Activated T-helper 1 cell treated with anti-CD3 and anti-CD28 coated beads, Interleukin-12 subunit alpha, Interleukin-12 subunit beta, Interleukin-2, Interleukin-4 antibody, amounts not matched to agents 30 ng/mL and 10 ng/mL and 1 ng/mL, durations not matched to agents 14 hours and 24 hours and 36 hours (primary cell): ENCODE results near the gene AK9. TPM values are rescaled to one million over a fixed set of nuclear protein-coding genes. Genes with fewer than 3 reads are reported as not detected.

Experiments
- DNase-seq: peaks from one replicate; pipeline ENCODE4 v3.0.0; 2021; ENCODE audit warnings: low spot score
- H3K27ac Mint-ChIP-seq: one replicate; pipeline ENCODE4 v1.8.0; 2021; ENCODE audit warnings: mild to moderate bottlenecking, mixed read lengths
- H3K27me3 Mint-ChIP-seq: one replicate; pipeline ENCODE4 v1.8.0; 2022; ENCODE audit warnings: mild to moderate bottlenecking, moderate library complexity, mixed read lengths; ENCODE audit not compliant: insufficient read depth
- H3K36me3 Mint-ChIP-seq: one replicate; pipeline ENCODE4 v1.8.0; 2021; ENCODE audit warnings: low read depth, mixed read lengths
- H3K4me1 Mint-ChIP-seq: one replicate; pipeline ENCODE4 v1.8.0; 2021; ENCODE audit warnings: low read depth, mixed read lengths
- H3K4me3 Mint-ChIP-seq: one replicate; pipeline ENCODE4 v1.8.0; 2021; ENCODE audit warnings: mild to moderate bottlenecking, moderate library complexity, mixed read lengths
- H3K9me3 Mint-ChIP-seq: one replicate; pipeline ENCODE4 v1.8.0; 2021; ENCODE audit warnings: mixed read lengths
- intact Hi-C: fragments of 100-400 bp; cut with micrococcal nuclease; formaldehyde crosslinking; loops from one replicate; pipeline ENCODE4 v1.15.1; 2024
- total RNA-seq: library from RNA; stranded (reverse); gene quantifications from 2 replicates; pipeline ENCODE4 v1.2.3, GENCODE V29; 2022

AK9 gene
- total RNA-seq, 1 donor from 2014 or later: 2.8 TPM

DNA sequence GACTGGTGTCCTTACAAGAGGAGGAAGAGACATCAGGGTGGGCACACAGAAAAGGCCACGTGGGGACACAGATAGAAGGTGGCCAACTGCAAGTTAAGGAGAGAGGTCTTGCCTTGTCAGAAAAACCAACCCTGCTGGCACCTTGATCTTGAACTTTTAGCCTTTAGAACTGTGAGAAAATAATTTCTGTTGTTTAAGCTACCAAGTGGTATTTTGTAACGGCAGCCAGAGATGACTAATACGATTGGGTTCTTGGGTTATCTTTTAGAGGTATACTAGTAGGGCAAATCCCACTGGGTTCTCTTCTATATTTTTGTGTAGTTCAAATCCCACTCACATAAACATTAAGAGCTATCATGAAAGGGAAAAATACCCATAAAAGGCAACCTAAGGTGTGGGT, 176.1 kb downstream of the AK9 start:
- H3K4me3 Mint-ChIP-seq: peak overlapping the region; percentile 13
- intact Hi-C loops: loop anchor here (5.0 kb wide), 1 partner anchor 33 kb away; the partner anchor contains the start of gene ZBTB24
- H3K9me3 Mint-ChIP-seq: no peaks in the 10 kb centered on the region
- DNase-seq: no peak
- peaks cover 1% of the 10 kb centered on the region for H3K36me3 Mint-ChIP-seq
- H3K27me3 Mint-ChIP-seq: peaks cover 2% of the 10 kb centered on the region
- H3K4me1 Mint-ChIP-seq: peaks cover 26% of the 10 kb centered on the region
- peak overlapping the region; percentile 46 for H3K27ac Mint-ChIP-seq

DNA sequence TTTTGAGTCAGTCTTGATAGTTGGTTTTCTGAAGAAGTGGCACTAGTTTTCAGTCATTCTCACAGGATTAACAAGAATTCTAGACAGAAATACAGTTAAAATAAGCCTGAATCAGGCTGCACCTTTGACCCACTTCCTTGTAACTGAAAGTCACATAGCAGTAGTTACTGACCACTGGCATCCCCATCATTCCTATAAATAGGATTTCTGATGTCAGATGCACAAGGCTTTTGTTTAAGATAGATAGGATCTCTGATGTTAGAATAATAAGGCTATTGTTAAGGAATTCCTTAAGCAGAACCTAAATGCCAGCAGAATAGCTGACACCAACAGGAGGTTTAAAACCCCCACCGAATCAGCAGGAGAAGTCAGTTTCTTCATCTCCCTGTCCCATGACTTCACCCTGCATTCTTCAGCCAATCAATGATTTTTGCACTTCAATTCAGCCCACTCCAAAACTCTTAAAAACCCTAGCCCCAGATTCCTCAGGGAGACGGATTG, 177.4 kb downstream of the AK9 start:
- intact Hi-C loops: no loop called here
- Mint-ChIP-seq H3K4me3 (no peak overlapping the region), H3K27ac (no peak overlapping the region), H3K9me3 (no peaks in the 10 kb centered on the region), H3K36me3 (peaks cover 1% of the 10 kb centered on the region), H3K27me3 (peaks cover 2% of the 10 kb centered on the region), H3K4me1 (peaks cover 26% of the 10 kb centered on the region)
- no peak for DNase-seq

DNA sequence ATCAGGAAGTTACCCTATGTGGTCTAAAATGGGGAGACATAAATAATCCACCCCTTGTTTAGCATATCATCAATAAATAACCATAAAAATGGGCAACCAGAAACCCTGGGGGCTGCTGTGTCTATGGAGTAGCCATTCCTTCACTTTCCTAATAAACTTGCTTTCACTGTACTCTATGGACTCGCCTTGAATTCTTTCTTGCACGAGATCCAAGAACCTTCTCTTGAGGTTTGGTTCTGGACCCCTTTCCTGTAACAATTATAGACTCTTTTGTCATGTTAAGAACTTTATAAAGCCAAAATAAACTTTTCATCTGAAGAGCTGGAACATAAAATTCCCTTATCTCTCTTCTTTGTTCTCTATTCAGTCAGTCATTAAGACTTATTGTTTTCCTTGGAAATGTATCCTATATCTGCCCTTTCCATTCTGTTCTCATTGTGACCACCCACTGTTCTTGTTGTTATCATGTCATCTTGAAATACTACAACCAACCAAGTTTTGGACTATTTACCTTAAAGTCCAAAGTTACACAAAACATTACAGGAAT, 178.7 kb downstream of the AK9 start:
- H3K36me3 Mint-ChIP-seq: peaks cover 1% of the 10 kb centered on the region
- H3K27ac Mint-ChIP-seq: no peak overlapping the region
- DNase-seq: no peak
- no peaks in the 10 kb centered on the region for H3K9me3 Mint-ChIP-seq
- peaks cover 2% of the 10 kb centered on the region for H3K27me3 Mint-ChIP-seq
- intact Hi-C loops: no loop called here
- H3K4me1 Mint-ChIP-seq: peaks cover 26% of the 10 kb centered on the region
- no peak overlapping the region for H3K4me3 Mint-ChIP-seq

DNA sequence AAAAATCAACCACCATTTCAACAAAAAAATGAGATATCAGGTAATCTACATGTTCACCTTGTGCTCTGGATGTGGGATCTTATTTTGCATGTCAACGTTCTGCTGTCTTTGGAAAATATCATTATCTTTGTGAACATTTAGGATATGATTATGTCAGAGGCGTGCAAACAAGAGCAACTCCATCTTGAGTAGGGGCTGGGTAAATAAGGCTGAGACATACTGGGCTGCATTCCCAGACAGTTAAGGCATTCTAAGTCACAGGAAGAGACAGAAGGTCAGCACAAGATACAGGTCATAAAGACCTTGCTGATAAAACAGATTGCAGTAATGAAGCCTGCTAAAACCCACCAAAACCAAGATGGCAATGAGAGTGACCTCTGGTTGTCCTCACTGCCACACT, 179.2 kb downstream of the AK9 start:
- DNase-seq: no peak
- intact Hi-C loops: no loop called here
- Mint-ChIP-seq H3K4me1 (peaks cover 23% of the 10 kb centered on the region), H3K4me3 (no peak overlapping the region), H3K9me3 (no peaks in the 10 kb centered on the region), H3K27me3 (peaks cover 3% of the 10 kb centered on the region), H3K27ac (no peak overlapping the region), H3K36me3 (peaks cover 1% of the 10 kb centered on the region)

DNA sequence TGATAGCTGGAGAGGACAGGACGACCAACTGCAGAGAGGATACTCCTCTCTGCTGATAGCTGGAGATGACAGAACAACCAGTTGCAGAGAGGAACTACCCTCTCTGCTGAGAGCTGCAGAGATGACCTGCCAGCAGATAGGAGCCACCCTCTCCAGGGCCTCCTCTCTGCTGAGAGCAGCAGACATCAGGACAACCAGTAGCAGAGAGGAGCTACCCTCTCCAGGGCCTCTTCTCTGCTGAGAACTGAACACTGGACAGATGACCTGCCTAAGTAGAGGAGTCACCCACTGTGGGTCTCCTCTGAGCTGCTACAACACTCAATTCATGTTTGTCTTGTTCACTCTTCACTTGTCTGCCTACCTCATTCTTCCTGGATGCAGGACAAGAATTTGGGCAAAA, 180.6 kb downstream of the AK9 start:
- no peak overlapping the region for H3K27ac Mint-ChIP-seq

DNA sequence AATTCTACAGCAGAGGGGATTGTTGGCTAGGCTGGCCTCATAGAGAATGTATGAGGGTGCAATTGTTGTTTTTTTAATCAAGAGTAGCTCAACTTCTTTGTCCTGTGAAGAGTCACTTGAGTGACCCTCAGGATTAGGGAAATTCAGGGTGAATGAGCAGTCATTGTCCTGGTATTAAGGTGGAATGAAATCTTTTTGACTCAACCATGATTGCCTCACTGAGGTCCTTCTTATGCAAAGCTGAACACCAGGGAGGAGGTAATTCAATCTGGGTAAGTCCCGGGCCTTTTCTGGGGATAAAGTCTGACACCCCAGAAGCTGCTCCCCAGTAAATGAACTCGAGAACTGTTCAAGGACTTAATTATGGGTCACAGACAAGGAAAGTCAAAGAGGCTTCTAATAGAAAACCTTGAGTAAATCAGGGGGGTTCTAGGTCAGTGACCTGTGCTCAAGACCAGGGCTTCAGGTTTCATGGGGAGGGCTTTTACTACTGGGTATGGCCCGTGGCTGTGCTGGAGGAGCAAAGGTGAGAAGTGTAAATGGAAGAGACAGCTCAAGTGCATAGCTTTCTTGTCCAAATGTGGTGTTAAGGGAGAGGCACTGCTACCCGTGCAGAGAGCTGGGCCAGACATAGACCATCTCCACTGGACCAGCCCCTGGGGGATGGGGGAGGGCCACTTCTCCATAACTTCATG, 182.7 kb downstream of the AK9 start:
- Mint-ChIP-seq H3K36me3 (no peaks in the 10 kb centered on the region), H3K4me3 (no peak overlapping the region), H3K4me1 (no peaks in the 10 kb centered on the region), H3K9me3 (no peaks in the 10 kb centered on the region), H3K27me3 (peaks cover 6% of the 10 kb centered on the region), H3K27ac (no peak overlapping the region)
- DNase-seq: no peak
- intact Hi-C loops: no loop called here

More for the DNA sequence above, 180.6 kb downstream of the AK9 start:
- Mint-ChIP-seq H3K4me1 (peaks cover 8% of the 10 kb centered on the region), H3K9me3 (no peaks in the 10 kb centered on the region), H3K27me3 (peaks cover 4% of the 10 kb centered on the region), H3K4me3 (no peak overlapping the region), H3K36me3 (peaks cover 1% of the 10 kb centered on the region)
- intact Hi-C loops: no loop called here
- DNase-seq: no peak

DNA sequence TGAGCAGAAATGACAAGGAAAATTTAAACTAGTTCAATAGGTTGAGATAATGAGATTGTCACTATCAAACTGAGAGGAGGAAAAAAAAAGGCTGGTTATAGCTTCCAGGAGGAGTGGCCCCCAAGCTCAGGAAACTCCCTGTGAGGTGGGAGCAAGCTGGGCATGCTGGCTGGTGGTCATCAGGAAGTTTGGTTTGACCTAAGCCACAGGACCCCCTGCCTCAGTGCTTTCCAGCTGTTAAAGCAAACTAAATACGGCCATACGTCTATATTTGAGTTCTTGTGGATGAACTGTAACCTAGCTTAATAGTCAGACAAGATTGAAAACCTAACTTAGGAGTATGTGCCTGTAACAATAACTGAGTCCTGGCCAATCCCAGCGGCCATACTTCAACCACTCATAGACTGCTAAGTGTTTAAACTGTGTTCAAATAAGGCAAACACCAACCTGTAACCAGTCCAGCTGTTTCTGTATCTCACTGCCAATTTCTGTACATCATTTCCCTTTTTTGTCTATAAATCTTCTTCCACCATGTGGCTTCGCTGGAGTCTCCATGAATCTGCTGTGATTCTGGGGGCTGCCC, 183.4 kb downstream of the AK9 start:
- Mint-ChIP-seq H3K4me1 (no peaks in the 10 kb centered on the region), H3K27ac (no peak overlapping the region), H3K4me3 (no peak overlapping the region), H3K36me3 (no peaks in the 10 kb centered on the region), H3K9me3 (no peaks in the 10 kb centered on the region), H3K27me3 (peaks cover 6% of the 10 kb centered on the region)
- intact Hi-C loops: no loop called here
- DNase-seq: no peak

DNA sequence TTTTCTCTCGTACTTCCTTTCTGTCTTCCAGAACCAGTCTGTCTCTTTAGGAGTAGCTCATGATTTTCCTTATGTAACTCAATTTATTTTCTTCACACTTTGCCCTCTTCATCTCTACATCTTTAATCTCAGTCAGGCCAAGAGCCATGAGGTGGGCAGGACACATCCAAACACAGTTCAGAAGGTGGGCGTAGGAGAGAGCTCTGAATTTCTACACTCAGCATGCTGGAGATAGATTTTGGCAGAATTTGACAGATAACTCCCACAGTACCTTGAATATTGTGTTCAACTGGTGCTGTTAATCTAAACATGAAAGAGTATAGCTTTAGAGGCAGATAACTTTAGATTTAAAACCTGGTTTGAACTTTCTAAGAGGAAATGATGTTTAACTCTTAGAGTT, 184.2 kb downstream of the AK9 start:
- DNase-seq: no peak
- Mint-ChIP-seq H3K4me3 (no peak overlapping the region), H3K27ac (no peak overlapping the region), H3K4me1 (no peaks in the 10 kb centered on the region), H3K27me3 (peaks cover 9% of the 10 kb centered on the region), H3K9me3 (no peaks in the 10 kb centered on the region), H3K36me3 (no peaks in the 10 kb centered on the region)
- intact Hi-C loops: no loop called here

DNA sequence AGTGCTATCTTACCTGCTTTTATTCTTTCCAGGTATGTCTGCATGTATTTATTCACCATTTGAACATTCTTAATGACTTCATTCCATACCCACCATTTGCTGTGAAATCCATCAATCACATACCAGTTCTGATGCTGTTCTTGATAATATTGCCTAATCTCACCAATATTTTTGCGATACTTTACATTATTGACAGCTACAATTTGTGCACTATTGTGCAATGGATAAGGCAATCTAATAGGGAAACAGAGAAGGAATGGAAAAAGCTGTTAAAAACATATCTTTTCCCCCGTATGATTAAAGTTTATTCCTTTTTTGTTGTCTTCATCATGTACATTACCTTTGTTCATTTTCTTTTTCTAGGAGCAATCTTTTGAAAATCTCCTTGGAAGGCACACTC, 184.7 kb downstream of the AK9 start:
- no peaks in the 10 kb centered on the region for H3K9me3 Mint-ChIP-seq
- H3K27ac Mint-ChIP-seq: no peak overlapping the region
- H3K4me1 Mint-ChIP-seq: no peaks in the 10 kb centered on the region
- no peak overlapping the region for H3K4me3 Mint-ChIP-seq
- DNase-seq: no peak
- no peaks in the 10 kb centered on the region for H3K36me3 Mint-ChIP-seq
- intact Hi-C loops: no loop called here
- H3K27me3 Mint-ChIP-seq: peaks cover 9% of the 10 kb centered on the region

DNA sequence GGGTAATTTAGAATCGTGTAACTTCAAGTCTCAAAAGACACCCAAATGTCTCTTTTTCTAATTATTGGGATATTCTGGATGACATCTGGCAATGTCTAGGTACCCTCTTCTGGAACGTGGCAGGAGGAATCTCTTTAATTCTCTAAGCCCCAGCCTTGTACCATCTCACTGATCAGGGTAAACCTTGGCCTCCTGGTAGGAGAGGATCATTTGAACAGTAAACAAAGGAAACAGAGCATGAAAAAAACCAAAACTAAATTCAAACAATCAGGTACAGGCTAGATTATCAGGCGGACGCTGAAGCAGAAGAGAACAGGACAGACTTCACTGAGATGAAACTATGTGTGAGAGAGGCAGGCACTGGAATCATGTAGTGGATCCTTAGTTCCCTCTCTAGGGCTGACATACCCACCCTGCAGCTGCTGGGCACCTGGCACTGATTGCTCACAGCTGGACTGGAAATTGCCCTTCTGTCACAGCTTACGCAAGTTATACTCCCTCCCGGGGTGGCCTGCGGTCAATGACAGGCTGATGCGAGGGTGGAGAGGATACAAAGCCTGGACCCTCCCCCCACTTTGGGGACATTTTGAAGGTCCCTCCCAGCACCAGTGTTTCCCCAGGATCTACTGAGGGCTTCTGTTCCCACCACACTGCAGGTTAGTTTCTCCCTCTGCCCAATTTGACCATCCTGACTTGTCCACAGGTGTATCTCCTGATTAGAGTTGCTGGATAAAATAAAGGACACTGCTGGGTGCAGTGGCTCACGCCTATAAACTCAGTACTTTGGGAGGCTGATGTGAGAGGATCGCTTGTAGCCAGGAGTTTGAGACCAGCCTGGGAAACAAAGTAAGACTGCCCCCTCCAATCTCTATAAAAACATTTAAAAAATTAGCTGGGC, 187.4 kb downstream of the AK9 start:
- Mint-ChIP-seq H3K4me1 (no peaks in the 10 kb centered on the region), H3K27ac (no peak overlapping the region), H3K27me3 (peaks cover 7% of the 10 kb centered on the region), H3K9me3 (no peaks in the 10 kb centered on the region), H3K4me3 (no peak overlapping the region), H3K36me3 (no peaks in the 10 kb centered on the region)
- no peak for DNase-seq
- intact Hi-C loops: no loop called here

DNA sequence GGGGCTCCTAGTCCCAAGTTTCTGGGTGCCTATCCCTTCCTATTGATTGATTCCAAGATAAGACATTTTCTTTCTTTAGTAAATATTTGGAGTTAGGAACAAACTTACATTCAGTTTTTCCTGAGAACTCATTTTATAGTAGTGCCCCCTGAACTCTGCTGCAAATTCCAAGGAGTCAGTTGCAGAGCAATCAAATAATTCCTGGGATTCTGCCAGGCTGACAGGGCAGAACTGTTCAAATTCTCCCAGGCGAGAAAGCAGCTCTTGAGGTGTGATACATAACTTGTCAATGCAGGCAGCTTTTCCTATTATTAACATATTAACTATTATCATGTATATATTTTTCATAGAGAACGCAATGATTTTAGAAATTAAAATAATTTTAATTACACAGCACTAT, 192.1 kb downstream of the AK9 start:
- no peaks in the 10 kb centered on the region for H3K9me3 Mint-ChIP-seq
- peaks cover 19% of the 10 kb centered on the region for H3K4me1 Mint-ChIP-seq
- no peaks in the 10 kb centered on the region for H3K36me3 Mint-ChIP-seq
- intact Hi-C loops: no loop called here
- no peak for DNase-seq
- no peak overlapping the region for H3K4me3 Mint-ChIP-seq
- H3K27ac Mint-ChIP-seq: no peak overlapping the region
- H3K27me3 Mint-ChIP-seq: peaks cover 6% of the 10 kb centered on the region

DNA sequence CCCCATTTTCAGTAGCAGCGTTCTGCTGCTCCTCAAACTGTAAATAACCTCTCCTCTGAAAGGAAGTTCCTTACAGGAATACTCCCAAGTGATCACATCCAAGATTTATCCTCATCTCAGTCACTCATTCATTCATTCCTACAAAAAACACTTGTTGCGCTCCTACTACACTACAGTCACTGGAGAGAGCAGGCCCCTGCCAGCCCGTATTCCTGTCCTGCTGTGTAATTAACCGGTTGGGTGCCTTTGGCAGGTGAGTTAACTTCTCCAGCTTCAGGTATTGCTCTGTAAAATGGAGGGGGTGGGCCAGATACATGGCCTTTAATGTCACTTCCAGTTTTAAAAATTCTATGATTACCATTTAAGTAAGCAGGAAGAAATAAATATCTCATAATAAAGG, 192.9 kb downstream of the AK9 start:
- H3K4me3 Mint-ChIP-seq: no peak overlapping the region
- intact Hi-C loops: no loop called here
- no peak for DNase-seq
- no peak overlapping the region for H3K27ac Mint-ChIP-seq
- H3K27me3 Mint-ChIP-seq: peaks cover 8% of the 10 kb centered on the region
- H3K4me1 Mint-ChIP-seq: peaks cover 27% of the 10 kb centered on the region
- H3K36me3 Mint-ChIP-seq: no peaks in the 10 kb centered on the region
- no peaks in the 10 kb centered on the region for H3K9me3 Mint-ChIP-seq
